ENCODE results near the gene KMT2D.

DNA sequence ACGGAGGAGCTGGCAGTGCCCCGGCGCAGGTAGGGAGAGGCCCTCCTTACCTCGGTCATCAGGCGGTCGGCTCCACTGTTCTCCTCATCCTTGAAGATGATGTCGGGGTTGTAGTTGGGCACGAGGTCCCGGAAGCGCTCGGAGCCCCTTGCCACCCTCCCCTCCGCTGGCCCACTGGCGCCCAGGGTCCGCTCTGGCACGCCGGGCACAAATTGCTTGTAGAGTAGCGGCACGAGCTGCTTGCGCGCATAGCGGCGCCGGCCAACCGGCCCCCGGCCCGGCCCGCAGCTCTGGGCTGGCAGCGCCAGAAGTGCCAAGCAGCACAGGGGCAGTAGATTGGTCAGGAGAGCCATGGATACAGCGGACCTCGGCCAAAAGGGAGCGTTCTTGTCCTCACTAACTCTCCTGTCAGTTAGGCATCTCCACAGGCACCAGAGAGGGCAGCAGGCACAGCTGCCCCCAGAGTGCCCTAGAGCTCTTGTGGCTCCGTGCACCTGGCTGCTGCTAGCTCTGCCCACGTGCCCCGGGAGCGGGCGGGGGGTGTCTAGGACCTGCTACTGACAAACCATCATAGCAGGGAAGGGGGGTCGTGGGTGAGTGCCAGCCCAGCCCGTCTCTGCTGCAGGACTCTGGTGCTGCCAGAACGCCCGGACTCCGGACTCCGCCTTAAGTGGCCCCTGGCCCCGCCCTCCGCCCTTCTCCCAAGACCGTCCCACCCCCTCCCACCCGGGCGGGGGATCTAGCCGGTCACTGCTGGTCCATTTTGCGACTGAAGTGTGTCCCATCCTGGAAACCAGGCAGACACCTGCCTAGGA lies 33.8 kb upstream of the KMT2D start, which contains the start of gene DHH:
- TF ChIP-seq, protein P1, sequence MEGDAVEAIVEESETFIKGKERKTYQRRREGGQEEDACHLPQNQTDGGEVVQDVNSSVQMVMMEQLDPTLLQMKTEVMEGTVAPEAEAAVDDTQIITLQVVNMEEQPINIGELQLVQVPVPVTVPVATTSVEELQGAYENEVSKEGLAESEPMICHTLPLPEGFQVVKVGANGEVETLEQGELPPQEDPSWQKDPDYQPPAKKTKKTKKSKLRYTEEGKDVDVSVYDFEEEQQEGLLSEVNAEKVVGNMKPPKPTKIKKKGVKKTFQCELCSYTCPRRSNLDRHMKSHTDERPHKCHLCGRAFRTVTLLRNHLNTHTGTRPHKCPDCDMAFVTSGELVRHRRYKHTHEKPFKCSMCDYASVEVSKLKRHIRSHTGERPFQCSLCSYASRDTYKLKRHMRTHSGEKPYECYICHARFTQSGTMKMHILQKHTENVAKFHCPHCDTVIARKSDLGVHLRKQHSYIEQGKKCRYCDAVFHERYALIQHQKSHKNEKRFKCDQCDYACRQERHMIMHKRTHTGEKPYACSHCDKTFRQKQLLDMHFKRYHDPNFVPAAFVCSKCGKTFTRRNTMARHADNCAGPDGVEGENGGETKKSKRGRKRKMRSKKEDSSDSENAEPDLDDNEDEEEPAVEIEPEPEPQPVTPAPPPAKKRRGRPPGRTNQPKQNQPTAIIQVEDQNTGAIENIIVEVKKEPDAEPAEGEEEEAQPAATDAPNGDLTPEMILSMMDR (conservative IDR thresholded peaks at IDR 0.05; ENCODE audit: low read length), result no peak
- no peak for TF ChIP-seq EZH2phosphoT487 (IDR thresholded peaks at IDR 0.05; ENCODE audit: borderline replicate concordance, low read depth, low read length)
